Thoracic aorta endothelial cell (primary cell): ENCODE results near the gene LYST. TPM values are rescaled to one million over a fixed set of nuclear protein-coding genes. Genes with fewer than 3 reads are reported as not detected.

Experiments used
- small RNA-seq: library from RNA; depleted of rRNA; stranded (forward); fragments of <200 nt; gene quantifications from one replicate; pipeline ENCODE3, GENCODE V24; 2012
- total RNA-seq: library from RNA; depleted of rRNA; stranded (reverse); fragments of >200 nt; gene quantifications from 2 replicates; pipeline ENCODE4 v1.2.3, GENCODE V29; 2012

Gene LYST, protein sequence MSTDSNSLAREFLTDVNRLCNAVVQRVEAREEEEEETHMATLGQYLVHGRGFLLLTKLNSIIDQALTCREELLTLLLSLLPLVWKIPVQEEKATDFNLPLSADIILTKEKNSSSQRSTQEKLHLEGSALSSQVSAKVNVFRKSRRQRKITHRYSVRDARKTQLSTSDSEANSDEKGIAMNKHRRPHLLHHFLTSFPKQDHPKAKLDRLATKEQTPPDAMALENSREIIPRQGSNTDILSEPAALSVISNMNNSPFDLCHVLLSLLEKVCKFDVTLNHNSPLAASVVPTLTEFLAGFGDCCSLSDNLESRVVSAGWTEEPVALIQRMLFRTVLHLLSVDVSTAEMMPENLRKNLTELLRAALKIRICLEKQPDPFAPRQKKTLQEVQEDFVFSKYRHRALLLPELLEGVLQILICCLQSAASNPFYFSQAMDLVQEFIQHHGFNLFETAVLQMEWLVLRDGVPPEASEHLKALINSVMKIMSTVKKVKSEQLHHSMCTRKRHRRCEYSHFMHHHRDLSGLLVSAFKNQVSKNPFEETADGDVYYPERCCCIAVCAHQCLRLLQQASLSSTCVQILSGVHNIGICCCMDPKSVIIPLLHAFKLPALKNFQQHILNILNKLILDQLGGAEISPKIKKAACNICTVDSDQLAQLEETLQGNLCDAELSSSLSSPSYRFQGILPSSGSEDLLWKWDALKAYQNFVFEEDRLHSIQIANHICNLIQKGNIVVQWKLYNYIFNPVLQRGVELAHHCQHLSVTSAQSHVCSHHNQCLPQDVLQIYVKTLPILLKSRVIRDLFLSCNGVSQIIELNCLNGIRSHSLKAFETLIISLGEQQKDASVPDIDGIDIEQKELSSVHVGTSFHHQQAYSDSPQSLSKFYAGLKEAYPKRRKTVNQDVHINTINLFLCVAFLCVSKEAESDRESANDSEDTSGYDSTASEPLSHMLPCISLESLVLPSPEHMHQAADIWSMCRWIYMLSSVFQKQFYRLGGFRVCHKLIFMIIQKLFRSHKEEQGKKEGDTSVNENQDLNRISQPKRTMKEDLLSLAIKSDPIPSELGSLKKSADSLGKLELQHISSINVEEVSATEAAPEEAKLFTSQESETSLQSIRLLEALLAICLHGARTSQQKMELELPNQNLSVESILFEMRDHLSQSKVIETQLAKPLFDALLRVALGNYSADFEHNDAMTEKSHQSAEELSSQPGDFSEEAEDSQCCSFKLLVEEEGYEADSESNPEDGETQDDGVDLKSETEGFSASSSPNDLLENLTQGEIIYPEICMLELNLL (N-terminal part only)
- total RNA-seq: 16.5 and 17.0 TPM in 2 replicates

DNA sequence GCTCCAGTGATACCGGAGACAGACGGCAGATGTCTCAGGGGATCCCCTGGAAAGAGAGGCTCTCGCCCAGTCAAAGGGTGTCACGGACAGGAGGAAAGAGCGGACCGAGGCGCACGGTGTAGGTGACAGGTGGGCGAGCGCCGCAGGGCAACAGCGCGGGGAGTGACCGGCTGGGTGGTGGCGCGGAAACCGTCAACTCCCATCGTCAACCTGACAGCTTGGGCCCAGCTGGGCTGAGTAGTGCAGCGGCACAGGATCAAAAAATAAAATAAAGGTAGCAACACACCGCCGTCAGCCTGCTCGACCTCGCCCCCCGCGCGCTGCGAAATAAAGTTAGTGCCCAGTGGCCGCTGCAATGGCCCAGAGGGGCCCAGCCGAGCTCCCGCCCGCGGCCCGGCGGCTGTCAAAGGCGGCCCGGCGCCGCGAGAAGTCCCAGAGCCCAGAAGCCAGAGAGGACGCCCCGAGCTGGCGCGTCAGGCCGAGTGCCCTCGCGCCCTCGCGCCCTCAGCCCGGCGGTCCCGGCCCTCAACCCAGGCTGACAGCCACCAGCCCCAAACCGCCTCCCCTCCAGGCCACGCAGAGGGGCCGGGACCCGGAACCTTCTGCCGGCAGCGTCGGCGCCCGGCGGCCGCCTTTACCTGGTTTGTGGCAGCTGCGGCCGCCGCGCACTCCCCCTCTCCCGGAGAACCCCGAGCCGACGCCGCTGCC lies at the start of gene LYST:
Gene LYST, minus strand, starts transcription at position 702 of the 708 bp plus-strand sequence. CDS start 36,489 bp downstream, outside the sequence.

DNA sequence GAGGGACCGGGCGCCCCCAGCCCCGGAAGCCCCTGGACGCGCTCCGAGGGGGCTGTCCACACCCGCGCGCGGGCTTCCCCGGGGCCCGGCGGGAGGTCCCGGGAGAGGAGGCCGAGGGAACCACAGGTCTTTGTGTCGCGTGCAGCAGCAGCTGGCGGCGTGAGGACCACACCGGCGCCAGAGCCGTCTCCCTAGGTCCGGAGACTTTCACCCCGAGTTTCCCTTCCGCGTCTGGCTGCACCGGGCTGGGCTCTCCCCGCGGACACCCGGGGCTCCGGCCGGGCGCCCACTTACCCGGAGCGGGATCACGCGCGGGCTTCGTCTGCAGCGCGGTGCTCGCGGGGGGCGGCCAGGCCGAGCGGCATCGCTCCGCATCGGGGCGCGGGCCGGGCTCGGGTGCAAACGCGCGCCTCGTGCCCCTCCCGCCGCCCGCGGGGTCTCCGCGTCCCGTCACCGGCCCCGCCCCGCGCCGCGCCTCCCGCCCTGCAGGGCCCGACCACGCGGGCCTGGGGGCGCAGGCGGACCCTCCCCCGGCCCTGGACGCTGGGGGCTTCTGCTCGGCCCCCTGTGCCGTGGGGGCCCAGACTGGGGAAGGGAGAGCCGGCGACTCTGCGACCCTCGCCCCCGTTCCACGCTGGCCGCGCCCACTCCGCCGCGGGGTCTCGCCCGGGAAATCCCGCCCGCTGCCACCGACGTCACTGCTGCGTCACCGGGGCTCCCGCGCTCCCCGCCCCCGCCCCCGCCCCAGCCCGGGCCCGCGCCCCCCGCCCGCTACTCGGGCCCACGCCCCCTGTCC lies 217.1 kb downstream of the LYST start, which contains the start of gene GNG4:
Gene GNG4, minus strand, starts transcription at position 417 of the 796 bp plus-strand sequence. CDS start 65,946 bp downstream, outside the sequence.

Small RNA genes lying within 50 kb of the gene (small RNA-seq; reads per million reads assigned to genes)
- gene MIR1537: not detected
- gene RNU6-968P: not detected

Other genes starting within 250 kb of the LYST start
- not detected in 2 replicates for gene GNG4, start 217.1 kb downstream of the LYST start, total RNA-seq
- gene NID1, start 198.2 kb upstream of the LYST start, total RNA-seq: 70.4 and 82.3 TPM in 2 replicates